Stimulated activated naive CD4-positive, alpha-beta T cell treated with Interleukin-2 at 50 U/mL for 16 hours (primary cell): ENCODE measurements around the gene VEPH1.

Experiments
- DNase-seq: peaks from one replicate; lab custom pipeline; 2025; lab: John Stamatoyannopoulos, UW

The VEPH1 gene

DNA sequence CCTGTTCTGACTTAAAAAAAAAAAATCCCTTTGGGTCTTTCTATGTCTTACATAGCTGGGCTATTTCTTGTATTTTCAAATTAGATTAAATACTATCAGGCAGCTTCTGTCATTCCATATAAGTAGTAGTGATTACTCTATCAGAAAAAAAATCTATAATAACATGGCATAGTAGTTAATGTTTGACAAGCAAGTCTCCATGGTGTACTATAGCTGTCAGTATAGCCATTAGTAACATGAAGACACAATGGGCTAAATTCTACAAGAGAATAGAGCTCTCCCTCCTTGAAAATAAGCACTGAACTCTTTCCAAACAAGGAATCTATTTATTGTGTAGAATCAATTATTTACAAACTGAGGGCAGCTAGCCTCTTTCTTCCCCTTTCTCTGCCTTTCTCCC, 19.4 kb upstream of the VEPH1 start:
- no peak for DNase-seq

GRCh38 chr3:157520485-157521150, 17.4 kb upstream of the VEPH1 start:
- no peak for DNase-seq

DNA sequence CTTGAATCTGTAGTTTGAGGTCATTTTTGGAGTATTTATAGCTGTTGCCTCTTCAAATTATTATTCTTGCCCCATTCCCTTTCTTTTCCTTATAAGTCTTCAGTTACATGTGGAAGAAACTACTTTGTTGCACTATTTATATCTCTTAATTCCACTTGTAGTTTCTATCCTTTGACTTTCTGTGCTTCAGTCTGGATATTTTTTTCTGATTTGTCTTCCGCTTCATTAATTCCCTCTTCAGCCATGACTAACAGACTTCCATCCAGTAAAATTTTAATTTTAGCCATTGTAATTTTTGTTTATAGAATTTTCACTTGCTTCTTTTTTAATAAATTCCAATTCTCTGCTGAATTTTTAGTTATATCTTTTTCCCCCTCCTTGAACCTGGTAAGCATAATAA, 15.7 kb upstream of the VEPH1 start:
- DNase-seq = no peak

- no peak for DNase-seq
These were observed 13.7 kb upstream of the VEPH1 start for GRCh38 chr3:157516928-157517327.

DNA sequence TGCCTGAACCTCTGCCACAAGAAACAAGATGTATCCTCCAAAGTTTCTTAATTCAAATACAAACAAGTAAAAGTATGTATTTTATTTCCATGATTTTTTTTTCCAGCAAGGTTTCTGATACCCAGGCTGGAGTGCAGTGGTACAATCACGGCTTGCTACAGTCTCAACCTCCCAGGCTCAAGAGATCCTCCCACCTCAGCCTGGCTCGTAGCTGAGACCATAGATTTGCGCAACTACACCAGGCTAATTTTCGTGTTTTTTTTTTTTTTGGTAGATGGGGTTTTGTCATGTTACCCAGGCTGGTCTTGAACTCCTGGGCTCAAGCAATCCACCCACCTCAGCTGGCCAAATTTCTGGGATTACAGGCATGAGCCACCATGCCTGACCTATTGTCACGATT, 12.2 kb upstream of the VEPH1 start:
- DNase-seq = no peak

- no peak for DNase-seq
These were observed 11.2 kb upstream of the VEPH1 start for GRCh38 chr3:157514371-157514895.

- DNase-seq = no peak
These were observed 10.4 kb upstream of the VEPH1 start for GRCh38 chr3:157513585-157513984.

GRCh38 chr3:157512534-157512933, 9.3 kb upstream of the VEPH1 start:
- DNase-seq = no peak

- DNase-seq = no peak
These were observed 5.2 kb upstream of the VEPH1 start for GRCh38 chr3:157508461-157508860.

DNA sequence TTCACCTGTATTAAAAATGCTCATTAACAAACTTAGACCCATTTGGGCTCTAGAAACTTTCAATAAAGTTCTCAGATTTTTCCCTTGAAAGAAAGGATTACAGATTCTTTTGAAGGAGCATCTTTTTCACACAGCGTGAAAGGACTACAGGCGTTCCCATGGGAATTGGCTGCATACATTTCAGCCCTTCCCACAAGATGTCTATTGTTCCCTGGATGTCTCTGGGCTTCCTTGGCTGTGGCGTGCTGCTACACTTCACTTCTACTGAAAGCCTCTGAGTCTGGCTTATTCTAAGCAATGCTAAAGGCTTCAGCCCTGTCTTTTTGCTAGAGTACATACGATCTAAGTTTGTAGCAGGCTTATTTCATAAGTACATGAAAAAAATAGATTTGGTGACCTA, 1.4 kb downstream of the VEPH1 start:
- no peak for DNase-seq

GRCh38 chr3:157500232-157500631, 3.0 kb downstream of the VEPH1 start:
- DNase-seq = no peak

GRCh38 chr3:157499342-157499963, 3.8 kb downstream of the VEPH1 start:
- no peak for DNase-seq

DNA sequence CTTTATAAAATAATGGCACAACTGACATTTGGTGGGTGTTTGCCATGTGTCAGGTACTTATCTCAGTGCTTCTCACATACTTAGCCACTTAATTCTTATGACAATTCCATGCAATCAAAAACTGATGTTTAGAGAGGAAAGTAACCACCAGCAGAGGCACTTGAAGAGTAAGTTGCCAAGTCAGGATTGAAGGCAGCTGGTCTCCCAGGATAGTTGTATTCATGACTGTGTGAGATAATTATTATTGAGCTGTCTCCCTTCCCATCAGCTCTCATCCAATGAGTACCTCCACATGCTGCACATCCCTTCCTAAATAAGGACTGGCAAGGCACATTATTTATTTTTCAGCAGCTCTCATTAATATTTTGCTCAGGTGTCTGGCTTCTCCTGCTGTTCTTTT, 4.8 kb downstream of the VEPH1 start:
- DNase-seq = no peak

DNA sequence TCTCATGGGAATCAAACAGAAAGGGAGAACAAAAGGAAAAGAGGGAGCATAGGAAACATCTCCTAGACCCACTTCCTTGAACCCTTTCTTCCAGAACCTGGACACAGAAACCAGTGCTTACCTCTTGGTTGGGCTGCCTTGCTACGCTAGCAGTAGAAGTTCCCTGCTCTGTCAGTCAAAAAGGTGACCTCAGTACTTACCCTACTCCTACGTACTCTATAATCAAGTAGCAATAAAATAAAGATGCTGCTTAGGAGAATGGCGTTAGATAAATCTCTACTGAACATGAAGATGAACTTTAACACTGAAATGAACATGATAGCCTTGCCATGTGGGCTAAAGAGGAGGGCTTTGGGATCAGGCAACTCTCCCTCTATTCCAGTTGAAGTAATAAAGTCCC, 7.4 kb downstream of the VEPH1 start:
- no peak for DNase-seq

DNA sequence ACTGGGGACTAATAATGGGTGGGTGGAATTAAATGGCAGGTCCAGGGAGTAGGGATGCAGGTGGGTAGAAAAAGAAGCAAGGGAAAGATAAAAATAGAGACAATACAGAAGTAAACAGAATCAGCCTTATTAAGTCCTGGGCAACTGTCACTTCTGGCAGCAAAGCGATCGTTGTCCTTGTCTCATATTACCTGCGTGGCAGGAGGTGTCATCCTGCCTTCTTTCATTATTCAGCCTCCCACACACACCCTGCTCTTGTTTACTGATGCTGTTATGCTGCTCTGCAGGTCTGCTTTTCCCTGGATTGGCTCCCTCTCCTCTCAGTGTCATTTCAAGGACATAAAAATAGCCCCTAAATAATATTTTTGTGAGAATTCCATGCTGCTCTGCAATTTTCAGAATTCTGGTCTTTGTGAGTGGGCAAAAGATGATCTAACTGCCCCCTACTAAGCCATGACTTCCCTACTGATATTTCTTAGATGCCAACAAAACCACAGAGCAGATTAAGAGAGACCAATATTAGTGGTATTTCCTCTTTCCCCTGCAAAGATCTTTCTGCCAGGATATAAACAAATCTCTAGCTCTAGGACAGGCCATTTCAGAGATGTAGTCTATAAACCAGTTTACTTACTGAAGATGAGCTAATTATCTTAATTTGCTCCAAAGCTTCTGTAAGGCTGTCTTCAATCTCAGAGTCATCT, 8.5 kb downstream of the VEPH1 start:
- DNase-seq = no peak

DNA sequence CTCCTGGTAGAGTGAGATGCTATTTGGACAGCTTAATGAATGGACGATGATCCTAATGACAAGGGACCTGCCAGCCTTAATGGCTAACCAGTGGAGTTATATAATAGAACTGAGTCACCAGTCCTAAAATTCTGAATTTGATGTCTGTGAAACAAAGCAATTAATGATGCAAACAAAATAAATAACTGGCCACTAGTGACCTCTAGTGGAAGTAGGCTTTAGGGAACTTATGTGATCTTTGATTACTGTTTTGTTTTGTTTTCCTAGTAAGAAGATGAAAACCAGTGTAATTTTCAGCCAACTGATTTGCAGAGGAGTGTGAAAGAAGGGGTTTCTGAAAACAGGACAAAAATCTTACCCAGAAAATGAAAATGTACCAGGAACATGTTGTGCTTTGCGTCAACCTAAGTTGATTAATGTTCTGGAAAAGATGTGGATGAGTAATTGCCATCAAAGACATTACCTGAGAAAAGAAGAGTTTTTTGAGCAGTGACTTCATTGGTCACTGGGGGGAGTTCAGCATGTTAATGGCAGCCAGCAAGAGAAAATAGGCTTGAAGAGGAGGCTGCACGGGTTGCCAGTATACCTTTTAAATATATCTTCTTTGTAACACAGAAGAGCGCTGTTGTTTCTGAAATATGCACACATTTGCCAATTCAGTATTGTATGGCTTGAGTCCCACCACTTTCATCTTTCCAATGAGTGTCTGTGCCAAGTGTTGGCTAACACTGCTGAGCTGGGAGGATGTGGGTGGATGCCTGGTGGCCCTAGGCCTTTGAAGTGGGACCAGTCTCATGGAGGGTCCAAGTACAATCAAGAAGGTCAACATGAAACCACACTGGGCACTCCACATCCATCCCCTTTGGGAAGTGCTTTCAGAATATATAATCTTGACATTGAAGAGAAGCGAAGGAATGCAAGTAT, 9.3 kb downstream of the VEPH1 start:
- no peak for DNase-seq

- DNase-seq = no peak
These were observed 12.1 kb downstream of the VEPH1 start for GRCh38 chr3:157491136-157491535.

GRCh38 chr3:157488144-157488543, 15.1 kb downstream of the VEPH1 start:
- no peak for DNase-seq

GRCh38 chr3:157487339-157487738, 15.9 kb downstream of the VEPH1 start:
- DNase-seq = no peak

DNA sequence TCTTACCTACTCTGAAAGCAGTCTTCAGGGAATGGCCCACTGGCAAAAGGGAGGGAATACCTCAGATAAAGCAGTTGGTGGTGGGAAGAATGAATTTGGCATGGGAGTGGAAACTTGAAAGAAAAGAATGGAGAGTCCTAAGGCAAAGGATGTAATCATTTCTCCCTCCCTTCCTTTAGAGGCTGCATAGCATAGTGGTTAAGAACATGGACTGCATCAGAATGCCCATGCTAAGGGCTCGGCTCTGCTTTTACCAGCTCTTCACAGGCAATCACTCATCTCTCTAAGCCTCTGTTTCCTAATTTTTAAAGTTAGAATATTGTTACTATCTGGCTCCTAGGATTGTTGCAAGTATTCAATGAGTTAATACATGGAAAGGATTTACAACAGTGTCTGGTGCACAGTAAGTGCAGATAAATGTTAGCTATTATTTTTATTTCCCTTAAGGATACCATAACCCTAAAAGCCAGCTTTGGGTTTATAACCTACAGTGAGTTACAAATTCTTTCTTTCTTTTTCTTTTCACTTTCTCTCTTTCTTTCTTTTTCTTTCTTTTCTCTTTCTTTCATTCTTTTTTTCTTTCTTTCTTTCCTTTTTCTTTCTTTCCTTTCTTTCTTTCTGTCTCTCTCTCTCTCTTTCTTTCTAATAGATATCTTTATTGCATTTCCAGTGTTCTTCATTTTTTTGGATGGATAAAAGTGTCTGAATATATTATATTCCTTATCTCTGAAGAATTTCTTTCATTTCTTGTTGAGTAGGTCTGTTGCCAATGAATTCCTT, 23.6 kb downstream of the VEPH1 start:
- no peak for DNase-seq

GRCh38 chr3:157477441-157477840, 25.8 kb downstream of the VEPH1 start:
- no peak for DNase-seq
